Activated CD8-positive, alpha-beta memory T cell treated with anti-CD3 and anti-CD28 coated beads, Interleukin-2, amount 10 ng/mL, durations not matched to agents 7 days and 5 days (primary cell): ENCODE measurements around the gene AGTPBP1. TPM values are rescaled to one million over a fixed set of nuclear protein-coding genes. Genes with fewer than 3 reads are reported as not detected.
A peak's percentile ranks its signal among the peaks of the same experiment; 100 is the strongest.
"Not testable (repeated sequence)": the region's sequence is repeated elsewhere in the genome, so short reads cannot be mapped to it uniquely, and the experiment has no call there.

Source experiments
- ATAC-seq: fragments of 150-1000 bp; cut with Tn5 transposase; one replicate; pipeline ENCODE4 v1.10.0; 2021; ENCODE audit warnings: moderate library complexity
- CTCF ChIA-PET: fragments of 350-600 bp; sonication (Branson Sonifier 250); formaldehyde crosslinking; loops from one replicate; lab custom pipeline; 2021; ENCODE audit warnings: antibody characterized with exemption; lab: Charles Lee
- DNase-seq: peaks from one replicate; pipeline ENCODE4 v3.0.0-alpha.2; 2020
- H3K27ac Mint-ChIP-seq: one replicate; pipeline ENCODE4 v1.8.0; 2021; ENCODE audit warnings: mild to moderate bottlenecking, mixed read lengths
- H3K27me3 Mint-ChIP-seq: one replicate; pipeline ENCODE4 v1.8.0; 2021; ENCODE audit warnings: mixed read lengths
- H3K36me3 Mint-ChIP-seq: one replicate; pipeline ENCODE4 v1.8.0; 2021; ENCODE audit warnings: mild to moderate bottlenecking, mixed read lengths
- H3K4me1 Mint-ChIP-seq: one replicate; pipeline ENCODE4 v1.8.0; 2021; ENCODE audit warnings: mixed read lengths
- H3K4me3 Mint-ChIP-seq: one replicate; pipeline ENCODE4 v1.8.0; 2021; ENCODE audit warnings: mild to moderate bottlenecking, moderate library complexity, mixed read lengths
- H3K9me3 Mint-ChIP-seq: one replicate; pipeline ENCODE4 v1.8.0; 2022; ENCODE audit warnings: low read depth, mixed read lengths
- total RNA-seq, 2 experiments: library from RNA; stranded (reverse); gene quantifications; one replicate each; pipeline ENCODE4 v1.2.3, GENCODE V29; 2021

Gene AGTPBP1
- total RNA-seq, 2 experiments from 2014 or later: 22.9 to 30.8 TPM

DNA sequence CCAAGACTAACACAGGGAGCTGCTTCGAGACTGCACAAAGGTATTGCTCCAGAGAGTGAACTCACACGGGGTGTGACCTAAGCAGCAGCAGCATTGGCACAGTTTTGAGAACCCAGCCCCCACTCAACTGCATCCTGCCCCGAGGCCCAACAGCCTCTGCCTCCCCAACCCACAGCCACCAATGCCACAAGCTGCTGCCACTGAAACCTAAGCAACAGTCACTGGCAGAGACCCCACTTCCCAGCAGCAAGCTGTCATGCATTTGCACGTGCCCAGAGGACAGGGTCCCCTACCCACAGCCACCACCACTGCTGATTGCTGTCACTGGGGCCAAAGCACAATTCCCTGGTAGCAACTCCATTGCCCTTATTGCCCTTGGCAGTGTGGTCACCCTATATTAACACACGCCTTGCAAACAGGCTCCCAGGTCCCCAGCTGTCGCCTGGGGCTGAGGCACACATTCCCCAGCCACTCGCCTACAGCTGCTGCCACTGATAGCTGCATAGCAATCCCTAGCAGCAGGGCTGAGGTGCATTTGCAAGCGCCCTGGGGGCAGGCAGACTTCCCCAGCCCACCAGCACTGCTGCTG is 141.0 kb downstream of the AGTPBP1 start:
- H3K36me3 Mint-ChIP-seq: peaks cover 25% of the 10 kb centered on the region
- peak overlapping the region; percentile 70 for H3K27ac Mint-ChIP-seq
- ATAC-seq (peak; percentile 87), DNase-seq (peak; percentile 84)
- no peaks in the 10 kb centered on the region for H3K27me3 Mint-ChIP-seq
- peaks cover 22% of the 10 kb centered on the region for H3K4me1 Mint-ChIP-seq
- CTCF ChIA-PET: interaction anchor here (1.2 kb wide), 1 partner anchor 9 kb away, joined by 4 read pairs; no protein-coding TSS in a partner anchor
- H3K9me3 Mint-ChIP-seq: no peaks in the 10 kb centered on the region
- H3K4me3 Mint-ChIP-seq: no peak overlapping the region

GRCh38 chr9:85599540-85600105 is 142.1 kb downstream of the AGTPBP1 start:
- no peaks in the 10 kb centered on the region for H3K27me3 Mint-ChIP-seq
- CTCF ChIA-PET: no interaction called here
- no peak for ATAC-seq
- no peak for DNase-seq
- H3K4me3 Mint-ChIP-seq: no peak overlapping the region
- peaks cover 25% of the 10 kb centered on the region for H3K36me3 Mint-ChIP-seq
- peaks cover 22% of the 10 kb centered on the region for H3K4me1 Mint-ChIP-seq
- no peaks in the 10 kb centered on the region for H3K9me3 Mint-ChIP-seq
- H3K27ac Mint-ChIP-seq: no peak overlapping the region

GRCh38 chr9:85594316-85594715 is 147.4 kb downstream of the AGTPBP1 start:
- H3K9me3 Mint-ChIP-seq: no peaks in the 10 kb centered on the region
- H3K4me1 Mint-ChIP-seq: peaks cover 4% of the 10 kb centered on the region
- H3K36me3 Mint-ChIP-seq: peaks cover 13% of the 10 kb centered on the region
- H3K27me3 Mint-ChIP-seq: no peaks in the 10 kb centered on the region
- H3K4me3 Mint-ChIP-seq: no peak overlapping the region
- ATAC-seq: no peak
- H3K27ac Mint-ChIP-seq: no peak overlapping the region
- no peak for DNase-seq
- CTCF ChIA-PET: interaction anchor here (1.3 kb wide), 1 partner anchor 16 kb away, joined by 3 read pairs; no protein-coding TSS in a partner anchor

GRCh38 chr9:85586684-85587083 is 155.1 kb downstream of the AGTPBP1 start:
- no peak overlapping the region for H3K27ac Mint-ChIP-seq
- no peaks in the 10 kb centered on the region for H3K27me3 Mint-ChIP-seq
- H3K9me3 Mint-ChIP-seq: no peaks in the 10 kb centered on the region
- peaks cover 2% of the 10 kb centered on the region for H3K4me1 Mint-ChIP-seq
- DNase-seq (no peak), ATAC-seq (no peak)
- CTCF ChIA-PET: interaction anchor here (0.9 to 1.0 kb wide), 2 partner anchors 24 kb away, joined by 3 read pairs; no protein-coding TSS in a partner anchor
- H3K36me3 Mint-ChIP-seq: peaks cover 3% of the 10 kb centered on the region
- H3K4me3 Mint-ChIP-seq: no peak overlapping the region

- Mint-ChIP-seq H3K27ac (no peak overlapping the region), H3K36me3 (peaks cover 2% of the 10 kb centered on the region), H3K4me3 (no peak overlapping the region), H3K27me3 (no peaks in the 10 kb centered on the region), H3K9me3 (no peaks in the 10 kb centered on the region), H3K4me1 (no peaks in the 10 kb centered on the region)
- ATAC-seq (no peak), DNase-seq (no peak)
- CTCF ChIA-PET: interaction anchor here (2.5 kb wide), 1 partner anchor 33 kb away, joined by 6 read pairs; no protein-coding TSS in a partner anchor
Observed at GRCh38 chr9:85577353-85577952, 164.3 kb downstream of the AGTPBP1 start.

GRCh38 chr9:85575868-85576267 is 165.9 kb downstream of the AGTPBP1 start:
- H3K36me3 Mint-ChIP-seq: peaks cover 4% of the 10 kb centered on the region

GRCh38 chr9:85573546-85573945 is 168.2 kb downstream of the AGTPBP1 start:
- H3K36me3 Mint-ChIP-seq, DNase-seq, CTCF ChIA-PET, H3K4me1 Mint-ChIP-seq, H3K27me3 Mint-ChIP-seq, H3K9me3 Mint-ChIP-seq, H3K27ac Mint-ChIP-seq, ATAC-seq, H3K4me3 Mint-ChIP-seq: not testable (repeated sequence)

More at GRCh38 chr9:85575868-85576267, 165.9 kb downstream of the AGTPBP1 start:
- H3K4me1 Mint-ChIP-seq: no peaks in the 10 kb centered on the region
- no peak overlapping the region for H3K4me3 Mint-ChIP-seq
- DNase-seq: no peak
- H3K9me3 Mint-ChIP-seq: no peaks in the 10 kb centered on the region
- ATAC-seq: no peak
- CTCF ChIA-PET: no interaction called here
- no peak overlapping the region for H3K27ac Mint-ChIP-seq
- no peaks in the 10 kb centered on the region for H3K27me3 Mint-ChIP-seq

DNA sequence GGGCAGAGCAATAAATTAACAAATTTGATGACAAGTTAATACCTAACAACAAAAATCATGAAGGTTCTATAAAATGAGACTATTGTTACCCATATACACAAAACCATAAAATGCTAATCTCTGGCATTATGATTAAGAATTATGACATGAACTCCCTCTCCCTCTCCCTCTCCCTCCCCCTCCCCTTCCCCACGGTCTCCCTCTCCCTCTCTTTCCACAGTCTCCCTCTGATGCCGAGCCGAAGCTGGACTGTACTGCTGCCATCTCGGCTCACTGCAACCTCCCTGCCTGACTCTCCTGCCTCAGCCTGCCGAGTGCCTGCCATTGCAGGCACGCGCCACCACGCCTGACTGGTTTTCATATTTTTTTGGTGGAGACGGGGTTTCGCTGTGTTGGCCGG is 168.8 kb downstream of the AGTPBP1 start:
- H3K27ac Mint-ChIP-seq, H3K9me3 Mint-ChIP-seq, H3K4me1 Mint-ChIP-seq, H3K4me3 Mint-ChIP-seq, ATAC-seq, H3K27me3 Mint-ChIP-seq, H3K36me3 Mint-ChIP-seq, CTCF ChIA-PET, DNase-seq: not testable (repeated sequence)

DNA sequence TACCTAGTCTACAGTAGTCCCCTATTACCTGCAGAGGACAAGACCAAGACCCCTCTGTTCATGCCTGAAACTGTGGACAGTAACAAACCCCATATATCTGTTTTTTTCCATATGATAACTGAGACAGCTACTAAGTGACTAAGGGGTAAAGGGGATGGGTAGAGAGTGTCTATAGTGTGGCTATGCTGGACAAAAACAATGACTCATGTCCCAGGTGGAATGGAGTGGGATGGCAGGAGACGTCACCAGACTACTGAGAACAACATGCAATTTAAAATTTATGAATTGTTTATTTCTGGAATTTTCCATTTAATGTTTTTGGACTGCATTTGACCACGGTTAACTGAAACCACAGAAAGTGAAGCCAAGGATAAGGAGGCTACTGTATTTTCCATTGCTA is 171.8 kb downstream of the AGTPBP1 start:
- no peaks in the 10 kb centered on the region for H3K27me3 Mint-ChIP-seq
- DNase-seq (no peak), ATAC-seq (no peak)
- H3K4me3 Mint-ChIP-seq: no peak overlapping the region
- H3K36me3 Mint-ChIP-seq: peaks cover 8% of the 10 kb centered on the region
- H3K9me3 Mint-ChIP-seq: no peaks in the 10 kb centered on the region
- no peak overlapping the region for H3K27ac Mint-ChIP-seq
- no peaks in the 10 kb centered on the region for H3K4me1 Mint-ChIP-seq
- CTCF ChIA-PET: interaction anchor here (0.9 to 1.0 kb wide), 2 partner anchors 15 to 40 kb away, joined by 3 read pairs; no protein-coding TSS in a partner anchor

DNA sequence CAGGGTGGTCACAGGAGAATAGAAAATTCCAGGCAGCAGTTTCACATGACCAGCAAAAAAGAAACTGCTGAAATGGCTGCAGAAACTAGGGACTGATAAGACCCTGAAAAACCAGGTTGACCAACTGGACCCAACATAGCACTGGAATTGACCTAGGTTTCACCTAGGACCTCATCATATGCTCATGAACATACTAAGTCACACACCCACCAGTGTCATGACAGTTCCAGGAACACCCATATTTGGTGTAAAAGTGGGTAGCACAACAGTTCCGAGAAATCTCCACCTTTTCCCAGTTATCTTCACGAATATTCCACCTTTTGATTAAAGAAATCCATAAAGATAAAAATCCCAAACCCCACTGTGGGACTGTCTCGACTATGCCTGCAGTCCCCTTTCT is 182.2 kb downstream of the AGTPBP1 start:
- H3K4me3 Mint-ChIP-seq: no peak overlapping the region
- no peaks in the 10 kb centered on the region for H3K4me1 Mint-ChIP-seq
- no peak overlapping the region for H3K27ac Mint-ChIP-seq
- H3K9me3 Mint-ChIP-seq: no peaks in the 10 kb centered on the region
- DNase-seq (no peak), ATAC-seq (no peak)
- CTCF ChIA-PET: no interaction called here
- H3K27me3 Mint-ChIP-seq: no peaks in the 10 kb centered on the region
- peaks cover 8% of the 10 kb centered on the region for H3K36me3 Mint-ChIP-seq

DNA sequence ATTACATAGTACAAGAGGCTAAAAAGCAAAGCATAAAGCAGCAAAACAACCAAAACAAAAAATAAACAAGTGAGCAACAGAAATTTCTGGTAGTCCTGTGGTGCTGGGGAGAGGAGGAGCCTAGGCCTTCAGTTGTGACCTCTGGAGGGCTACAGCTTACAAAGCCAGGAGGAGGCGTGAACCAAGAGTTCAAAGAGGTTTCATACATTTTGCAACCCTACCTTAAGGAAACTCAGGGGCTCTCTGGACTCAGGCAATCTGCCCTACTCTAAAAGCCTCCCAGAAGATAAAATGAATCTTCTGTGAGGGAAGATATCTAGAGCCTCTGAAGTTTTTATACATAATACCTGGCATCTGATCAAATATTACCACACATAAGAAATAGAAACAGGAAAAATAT is 187.4 kb downstream of the AGTPBP1 start:
- no peak for DNase-seq
- CTCF ChIA-PET: no interaction called here
- H3K27me3 Mint-ChIP-seq: no peaks in the 10 kb centered on the region
- peaks cover 7% of the 10 kb centered on the region for H3K36me3 Mint-ChIP-seq
- H3K9me3 Mint-ChIP-seq: no peaks in the 10 kb centered on the region
- no peak overlapping the region for H3K27ac Mint-ChIP-seq
- ATAC-seq: no peak
- no peak overlapping the region for H3K4me3 Mint-ChIP-seq
- peaks cover 7% of the 10 kb centered on the region for H3K4me1 Mint-ChIP-seq

GRCh38 chr9:85553475-85553874 is 188.3 kb downstream of the AGTPBP1 start:
- no peak overlapping the region for H3K4me3 Mint-ChIP-seq
- H3K27me3 Mint-ChIP-seq: no peaks in the 10 kb centered on the region
- H3K9me3 Mint-ChIP-seq: no peaks in the 10 kb centered on the region
- no peak for ATAC-seq
- H3K36me3 Mint-ChIP-seq: peaks cover 7% of the 10 kb centered on the region
- no peak for DNase-seq
- H3K27ac Mint-ChIP-seq: no peak overlapping the region
- peaks cover 7% of the 10 kb centered on the region for H3K4me1 Mint-ChIP-seq
- CTCF ChIA-PET: no interaction called here

DNA sequence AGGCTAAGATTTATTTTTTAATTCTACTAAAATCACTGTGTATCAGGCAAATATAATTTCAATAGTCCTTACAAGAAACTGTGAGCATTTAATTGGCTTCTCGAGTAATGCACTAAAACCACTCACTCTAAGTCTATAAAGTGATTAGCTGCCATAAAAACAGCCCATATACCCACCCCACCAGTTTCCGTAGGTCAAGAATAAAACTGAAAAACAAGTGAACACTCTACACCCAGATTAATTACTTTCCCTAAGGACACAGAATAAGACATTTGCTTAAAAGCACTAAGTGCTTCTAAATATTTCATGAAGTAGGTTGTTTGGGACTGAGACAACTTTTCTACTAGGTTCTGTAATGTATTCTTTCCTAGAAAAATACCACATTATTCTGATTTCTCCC is 194.2 kb downstream of the AGTPBP1 start:
- Mint-ChIP-seq H3K36me3 (peaks cover 5% of the 10 kb centered on the region), H3K9me3 (no peaks in the 10 kb centered on the region), H3K4me3 (no peak overlapping the region), H3K4me1 (no peaks in the 10 kb centered on the region), H3K27ac (no peak overlapping the region), H3K27me3 (no peaks in the 10 kb centered on the region)
- DNase-seq (no peak), ATAC-seq (no peak)
- CTCF ChIA-PET: no interaction called here

DNA sequence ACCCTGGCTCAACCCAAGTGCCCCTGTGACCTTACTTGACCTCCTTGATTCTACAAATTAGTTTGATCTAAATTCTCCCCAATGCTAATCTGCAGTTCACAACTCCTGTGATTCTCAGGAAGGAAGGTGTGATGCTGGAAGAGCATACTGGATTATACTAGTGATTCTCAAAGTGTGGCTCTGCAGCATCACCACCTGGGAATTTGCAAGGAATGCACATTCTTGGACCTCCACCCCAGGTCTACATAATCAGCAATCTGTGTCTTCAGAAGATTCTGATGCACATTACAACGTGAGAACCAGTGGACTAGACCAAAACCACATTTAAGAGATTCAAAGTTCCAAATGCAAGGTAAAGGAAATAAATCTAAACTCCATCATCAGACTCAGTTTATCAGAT is 198.6 kb downstream of the AGTPBP1 start:
- no peaks in the 10 kb centered on the region for H3K27me3 Mint-ChIP-seq
- no peak overlapping the region for H3K27ac Mint-ChIP-seq
- H3K36me3 Mint-ChIP-seq: peaks cover 3% of the 10 kb centered on the region
- no peaks in the 10 kb centered on the region for H3K4me1 Mint-ChIP-seq
- no peak overlapping the region for H3K4me3 Mint-ChIP-seq
- no peaks in the 10 kb centered on the region for H3K9me3 Mint-ChIP-seq
- DNase-seq (no peak), ATAC-seq (no peak)
- CTCF ChIA-PET: no interaction called here
